Naive thymus-derived CD8-positive, alpha-beta T cell (primary cell): ENCODE results near the gene PCDHB13. TPM values are rescaled to one million over a fixed set of nuclear protein-coding genes. Genes with fewer than 3 reads are reported as not detected.
"Not testable (repeated sequence)": the region's sequence is repeated elsewhere in the genome, so short reads cannot be mapped to it uniquely, and the experiment has no call there.

Source experiments
- ATAC-seq, 2 donors: fragments of 150-1000 bp; cut with Tn5 transposase in 1 of 2; sonication (Bioruptor Pico), chemical (Tn5 transposase) in 1 of 2; 1 replicate in 1 of 2; 2 replicates in 1 of 2; pipeline ENCODE4 v1.10.0; 2021; ENCODE audit warnings: mild to moderate bottlenecking in 2 of 2, moderate library complexity in 2 of 2
- POLR2A ChIA-PET: fragments of 350-600 bp; sonication (Branson Sonifier 250); formaldehyde crosslinking; loops from one replicate; lab custom pipeline; 2021; ENCODE audit warnings: antibody characterized with exemption; lab: Charles Lee
- DNase-seq, 10 donors: peaks; one replicate each; pipeline versions ENCODE4 v3.0.0 to v3.0.0-alpha.2; 2020 to 2022
- H3K27ac Mint-ChIP-seq, 10 donors: one replicate each; pipeline ENCODE4 v1.8.0; 2020 to 2022; ENCODE audit warnings: mild to moderate bottlenecking in 10 of 10, mixed read lengths in 10 of 10, moderate library complexity in 4 of 10, inconsistent platforms in 1 of 10
- H3K27me3 Mint-ChIP-seq, 5 donors: one replicate each; pipeline ENCODE4 v1.8.0; 2021 to 2022; ENCODE audit warnings: mixed read lengths in 5 of 5
- H3K36me3 Mint-ChIP-seq, 3 donors: one replicate each; pipeline ENCODE4 v1.8.0; 2020 to 2022; ENCODE audit warnings: mixed read lengths in 3 of 3, mild to moderate bottlenecking in 2 of 3, inconsistent platforms in 1 of 3
- H3K4me1 Mint-ChIP-seq, 4 donors: one replicate each; pipeline ENCODE4 v1.8.0; 2021 to 2022; ENCODE audit warnings: mixed read lengths in 4 of 4
- H3K4me3 Mint-ChIP-seq, 10 donors: one replicate each; pipeline ENCODE4 v1.8.0; 2020 to 2022; ENCODE audit warnings: mild to moderate bottlenecking in 10 of 10, mixed read lengths in 10 of 10, moderate library complexity in 6 of 10, inconsistent platforms in 1 of 10
- H3K9me3 Mint-ChIP-seq, 9 donors: one replicate each; pipeline ENCODE4 v1.8.0; 2020 to 2022; ENCODE audit warnings: mixed read lengths in 9 of 9, mild to moderate bottlenecking in 3 of 9, inconsistent platforms in 1 of 9, moderate library complexity in 1 of 9
- polyA plus RNA-seq, 3 donors: library from polyadenylated mRNA; unstranded; fragments of 300-500 nt; fragmentation: Illumina TruSeq; gene quantifications; one replicate each; pipeline ENCODE4 v1.2.3, GENCODE V29; 2021
- total RNA-seq, 8 experiments: library from RNA in 2 of 8; stranded (reverse) in 2 of 8; gene quantifications; one replicate each; pipeline ENCODE4 v1.2.3 and lab custom pipeline; 2021 to 2026

The PCDHB13 gene
- total and polyA plus RNA-seq, 5 experiments from 2014 or later: not detected

DNA sequence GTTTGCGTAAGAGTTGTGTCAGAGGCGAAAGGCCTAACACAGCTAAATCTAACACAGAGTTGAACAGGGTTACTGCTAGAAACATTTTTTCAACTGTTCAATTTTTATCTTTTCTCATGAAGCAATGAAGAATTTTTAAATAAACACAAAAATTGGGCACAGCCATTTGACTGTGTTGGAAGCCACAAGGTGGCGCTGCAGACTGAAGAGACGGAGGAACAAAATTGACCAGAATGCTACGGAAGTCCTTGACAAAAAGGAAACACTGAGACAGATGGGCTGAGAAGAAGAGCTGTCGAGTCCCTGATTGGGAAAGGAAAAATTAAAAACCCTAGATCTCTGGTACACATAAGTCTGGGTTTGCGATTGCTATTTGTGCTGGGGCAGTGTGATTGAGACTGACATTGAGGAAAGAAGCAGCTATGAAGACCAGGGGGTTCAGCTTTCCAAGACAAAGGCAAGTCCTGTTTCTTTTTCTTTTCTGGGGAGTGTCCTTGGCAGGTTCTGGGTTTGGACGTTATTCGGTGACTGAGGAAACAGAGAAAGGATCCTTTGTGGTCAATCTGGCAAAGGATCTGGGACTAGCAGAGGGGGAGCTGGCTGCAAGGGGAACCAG lies 26.7 kb upstream of the PCDHB13 start, which contains the start of gene PCDHB9:
TSS of gene PCDHB9 (plus strand) at position 265 of the 616 bp plus-strand sequence. CDS start at position 423, 158 bp downstream.
- DNase-seq (peak in 3 of 10 donors; percentile 6 to 22 (median 17)), ATAC-seq (no peak)
- Mint-ChIP-seq H3K36me3 (peaks cover 22 to 53% (median 25%) of the 10 kb centered on the region in 3 donors), H3K4me1 (peaks cover 2 to 11% (median 4%) of the 10 kb centered on the region in 4 donors), H3K4me3 (peak within 1 kb of the TSS in 8 of 10 donors; percentile 12 to 56 (median 34)), H3K27ac (peak within 1 kb of the TSS in 1 of 10 donors; percentile 6), H3K27me3 (peaks cover 44 to 82% (median 67%) of the 10 kb centered on the region in 5 donors), H3K9me3 (peaks cover 6 to 71% (median 50%) of the 10 kb centered on the region in 9 donors)
- POLR2A ChIA-PET: no interaction called here

DNA sequence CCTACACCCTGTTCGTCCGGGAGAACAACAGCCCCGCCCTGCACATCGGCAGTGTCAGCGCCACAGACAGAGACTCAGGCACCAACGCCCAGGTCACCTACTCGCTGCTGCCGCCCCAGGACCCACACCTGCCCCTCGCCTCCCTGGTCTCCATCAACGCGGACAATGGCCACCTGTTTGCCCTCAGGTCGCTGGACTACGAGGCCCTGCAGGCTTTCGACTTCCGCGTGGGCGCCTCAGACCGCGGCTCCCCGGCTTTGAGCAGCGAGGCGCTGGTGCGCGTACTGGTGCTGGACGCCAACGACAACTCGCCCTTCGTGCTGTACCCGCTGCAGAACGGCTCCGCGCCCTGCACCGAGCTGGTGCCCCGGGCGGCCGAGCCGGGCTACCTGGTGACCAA lies 25.0 kb upstream of the PCDHB13 start:
- H3K4me3 Mint-ChIP-seq, DNase-seq, H3K27ac Mint-ChIP-seq, ATAC-seq, POLR2A ChIA-PET: not testable (repeated sequence)
- peaks cover 27 to 53% (median 31%) of the 10 kb centered on the region in 3 donors for H3K36me3 Mint-ChIP-seq
- H3K9me3 Mint-ChIP-seq: peaks cover 6 to 71% (median 40%) of the 10 kb centered on the region in 9 donors
- peaks cover 2 to 11% (median 4%) of the 10 kb centered on the region in 4 donors for H3K4me1 Mint-ChIP-seq
- H3K27me3 Mint-ChIP-seq: peaks cover 43 to 82% (median 59%) of the 10 kb centered on the region in 5 donors

DNA sequence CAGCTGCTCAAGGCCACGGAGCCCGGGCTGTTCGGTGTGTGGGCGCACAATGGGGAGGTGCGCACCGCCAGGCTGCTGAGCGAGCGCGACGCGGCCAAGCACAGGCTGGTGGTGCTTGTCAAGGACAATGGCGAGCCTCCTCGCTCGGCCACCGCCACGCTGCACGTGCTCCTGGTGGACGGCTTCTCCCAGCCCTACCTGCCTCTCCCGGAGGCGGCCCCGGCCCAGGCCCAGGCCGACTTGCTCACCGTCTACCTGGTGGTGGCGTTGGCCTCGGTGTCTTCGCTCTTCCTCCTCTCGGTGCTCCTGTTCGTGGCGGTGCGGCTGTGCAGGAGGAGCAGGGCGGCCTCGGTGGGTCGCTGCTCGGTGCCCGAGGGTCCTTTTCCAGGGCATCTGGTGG lies 24.6 kb upstream of the PCDHB13 start:
- Mint-ChIP-seq H3K36me3 (peaks cover 27 to 53% (median 31%) of the 10 kb centered on the region in 3 donors), H3K27me3 (peaks cover 43 to 84% (median 59%) of the 10 kb centered on the region in 5 donors), H3K4me1 (peaks cover 2 to 11% (median 4%) of the 10 kb centered on the region in 4 donors), H3K9me3 (peaks cover 6 to 70% (median 40%) of the 10 kb centered on the region in 9 donors)
- ATAC-seq, POLR2A ChIA-PET, H3K27ac Mint-ChIP-seq, DNase-seq, H3K4me3 Mint-ChIP-seq: not testable (repeated sequence)

DNA sequence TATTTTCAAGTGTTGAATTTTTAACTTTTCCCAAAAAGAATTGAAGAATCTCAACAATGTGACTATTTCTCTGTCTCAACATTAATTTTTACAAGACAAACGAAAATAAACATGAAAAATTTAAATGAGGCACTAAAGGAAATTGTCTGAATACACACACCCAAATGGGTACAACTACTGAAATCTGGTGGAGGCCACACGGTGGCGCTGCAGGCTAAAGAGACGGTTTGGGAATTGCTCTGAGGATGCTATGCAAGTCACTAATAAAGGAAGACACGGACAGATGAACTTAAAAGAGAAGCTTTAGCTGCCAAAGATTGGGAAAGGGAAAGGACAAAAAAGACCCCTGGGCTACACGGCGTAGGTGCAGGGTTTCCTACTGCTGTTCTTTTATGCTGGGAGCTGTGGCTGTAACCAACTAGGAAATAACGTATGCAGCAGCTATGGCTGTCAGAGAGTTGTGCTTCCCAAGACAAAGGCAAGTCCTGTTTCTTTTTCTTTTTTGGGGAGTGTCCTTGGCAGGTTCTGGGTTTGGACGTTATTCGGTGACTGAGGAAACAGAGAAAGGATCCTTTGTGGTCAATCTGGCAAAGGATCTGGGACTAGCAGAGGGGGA lies 21.5 kb upstream of the PCDHB13 start, which contains the start of gene PCDHB10:
TSS of gene PCDHB10 (plus strand) at position 244 of the 616 bp plus-strand sequence. CDS start at position 444, 200 bp downstream.
- peaks cover 6 to 82% (median 40%) of the 10 kb centered on the region in 9 donors for H3K9me3 Mint-ChIP-seq
- peaks cover 29 to 68% (median 45%) of the 10 kb centered on the region in 5 donors for H3K27me3 Mint-ChIP-seq
- ATAC-seq (no peak), DNase-seq (no peak)
- peaks cover 23 to 54% (median 26%) of the 10 kb centered on the region in 3 donors for H3K36me3 Mint-ChIP-seq
- H3K27ac Mint-ChIP-seq: no peak within 1 kb of the TSS
- POLR2A ChIA-PET: no interaction called here
- H3K4me3 Mint-ChIP-seq: no peak within 1 kb of the TSS
- peaks cover 0 to 5% (median under 1%) of the 10 kb centered on the region in 4 donors for H3K4me1 Mint-ChIP-seq

DNA sequence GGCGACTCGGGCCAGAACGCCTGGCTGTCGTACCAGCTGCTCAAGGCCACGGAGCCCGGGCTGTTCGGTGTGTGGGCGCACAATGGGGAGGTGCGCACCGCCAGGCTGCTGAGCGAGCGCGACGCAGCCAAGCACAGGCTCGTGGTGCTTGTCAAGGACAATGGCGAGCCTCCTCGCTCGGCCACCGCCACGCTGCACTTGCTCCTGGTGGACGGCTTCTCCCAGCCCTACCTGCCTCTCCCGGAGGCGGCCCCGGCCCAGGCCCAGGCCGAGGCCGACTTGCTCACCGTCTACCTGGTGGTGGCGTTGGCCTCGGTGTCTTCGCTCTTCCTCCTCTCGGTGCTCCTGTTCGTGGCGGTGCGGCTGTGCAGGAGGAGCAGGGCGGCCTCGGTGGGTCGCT lies 19.4 kb upstream of the PCDHB13 start:
- H3K4me1 Mint-ChIP-seq, H3K27ac Mint-ChIP-seq, ATAC-seq, DNase-seq, H3K4me3 Mint-ChIP-seq, POLR2A ChIA-PET: not testable (repeated sequence)
- H3K9me3 Mint-ChIP-seq: peaks cover 7 to 88% (median 56%) of the 10 kb centered on the region in 9 donors
- H3K36me3 Mint-ChIP-seq: peaks cover 18 to 63% (median 22%) of the 10 kb centered on the region in 3 donors
- H3K27me3 Mint-ChIP-seq: peaks cover 26 to 75% (median 41%) of the 10 kb centered on the region in 5 donors

DNA sequence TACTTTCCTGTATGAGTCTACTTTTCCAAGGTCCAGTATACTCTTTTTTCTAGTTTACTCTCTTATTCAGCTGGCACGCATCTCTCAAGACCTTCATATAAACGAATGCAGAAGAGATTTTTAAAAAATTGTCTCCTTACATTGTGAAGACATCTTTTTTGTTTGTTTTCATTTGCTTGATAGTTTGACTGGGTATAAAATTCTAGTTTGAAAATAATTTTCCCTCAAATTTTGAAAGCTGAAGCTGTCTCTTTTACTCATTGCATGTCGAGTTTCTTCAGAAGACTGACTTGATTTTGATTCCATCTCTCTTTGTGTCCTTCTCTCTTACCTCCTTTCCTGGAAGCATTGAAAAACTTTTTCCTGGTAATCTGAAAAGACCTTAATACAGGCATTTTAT lies 17.4 kb upstream of the PCDHB13 start:
- Mint-ChIP-seq H3K36me3 (peaks cover 15 to 76% (median 18%) of the 10 kb centered on the region in 3 donors), H3K4me3 (no peak overlapping the region), H3K9me3 (peaks cover 7 to 87% (median 64%) of the 10 kb centered on the region in 9 donors), H3K27me3 (peaks cover 26 to 75% (median 54%) of the 10 kb centered on the region in 5 donors), H3K4me1 (no peaks in the 10 kb centered on the region), H3K27ac (no peak overlapping the region)
- POLR2A ChIA-PET: no interaction called here
- ATAC-seq: no peak
- DNase-seq: no peak

DNA sequence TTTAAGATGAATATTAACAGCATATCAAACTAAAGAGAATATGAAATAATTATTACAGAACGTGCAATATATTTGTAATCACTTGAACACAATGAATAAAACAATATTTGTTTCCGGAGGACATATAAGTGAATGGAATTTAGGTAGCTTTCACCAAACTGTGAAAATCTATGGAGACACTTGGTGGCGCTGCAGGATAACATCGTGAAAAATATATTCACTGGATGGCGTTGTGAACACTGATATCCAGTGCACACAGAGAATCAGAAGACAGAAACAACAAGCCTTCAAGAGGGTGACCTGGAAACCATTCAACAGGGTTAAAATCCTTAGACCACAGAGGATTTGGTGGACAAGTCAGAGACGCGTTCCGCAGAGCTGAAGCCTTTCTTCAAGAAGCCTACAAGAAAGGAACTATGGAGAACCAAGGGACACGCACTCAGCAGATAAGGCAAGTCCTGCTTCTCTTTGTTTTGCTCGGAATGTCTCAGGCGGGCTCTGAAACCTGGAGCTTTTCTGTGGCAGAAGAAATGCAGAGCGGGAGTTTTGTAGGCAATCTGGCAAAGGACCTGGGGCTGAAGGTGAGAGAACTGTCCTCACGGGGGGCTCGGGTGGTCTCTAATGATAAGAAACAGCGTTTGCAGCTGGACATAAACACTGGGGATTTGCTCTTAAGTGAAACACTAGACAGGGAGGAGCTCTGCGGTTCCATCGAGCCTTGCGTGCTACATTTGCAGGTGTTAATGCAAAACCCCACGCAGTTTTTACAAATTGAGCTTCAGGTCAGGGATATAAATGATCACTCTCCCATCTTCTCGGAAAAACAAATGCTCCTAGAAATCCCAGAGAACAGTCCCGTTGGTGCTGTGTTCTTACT lies 14.1 kb upstream of the PCDHB13 start, which contains the start of gene PCDHB11:
TSS of gene PCDHB11 (plus strand) at position 269 of the 877 bp plus-strand sequence. CDS start at position 417, 148 bp downstream.
- Mint-ChIP-seq H3K4me3 (no peak within 1 kb of the TSS), H3K27ac (peak within 1 kb of the TSS in 1 of 10 donors; percentile 40), H3K36me3 (peaks cover 5 to 54% (median 9%) of the 10 kb centered on the region in 3 donors), H3K4me1 (no peaks in the 10 kb centered on the region), H3K9me3 (peaks cover 5 to 87% (median 52%) of the 10 kb centered on the region in 9 donors), H3K27me3 (peaks cover 13 to 75% (median 44%) of the 10 kb centered on the region in 5 donors)
- POLR2A ChIA-PET: no interaction called here
- no peak for ATAC-seq
- no peak for DNase-seq

DNA sequence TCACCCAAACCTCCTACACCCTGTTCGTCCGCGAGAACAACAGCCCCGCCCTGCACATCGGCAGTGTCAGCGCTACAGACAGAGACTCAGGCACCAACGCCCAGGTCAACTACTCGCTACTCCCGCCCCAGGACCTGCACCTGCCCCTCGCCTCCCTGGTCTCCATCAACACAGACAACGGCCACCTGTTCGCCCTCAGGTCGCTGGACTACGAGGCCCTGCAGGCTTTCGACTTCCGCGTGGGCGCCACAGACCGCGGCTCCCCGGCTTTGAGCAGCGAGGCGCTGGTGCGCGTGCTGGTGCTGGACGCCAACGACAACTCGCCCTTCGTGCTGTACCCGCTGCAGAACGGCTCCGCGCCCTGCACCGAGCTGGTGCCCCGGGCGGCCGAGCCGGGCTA lies 12.6 kb upstream of the PCDHB13 start:
- Mint-ChIP-seq H3K9me3 (peaks cover 5 to 76% (median 45%) of the 10 kb centered on the region in 9 donors), H3K36me3 (peaks cover 5 to 45% (median 9%) of the 10 kb centered on the region in 3 donors), H3K27me3 (peaks cover 15 to 87% (median 49%) of the 10 kb centered on the region in 5 donors)
- H3K27ac Mint-ChIP-seq, ATAC-seq, H3K4me3 Mint-ChIP-seq, H3K4me1 Mint-ChIP-seq, POLR2A ChIA-PET, DNase-seq: not testable (repeated sequence)

DNA sequence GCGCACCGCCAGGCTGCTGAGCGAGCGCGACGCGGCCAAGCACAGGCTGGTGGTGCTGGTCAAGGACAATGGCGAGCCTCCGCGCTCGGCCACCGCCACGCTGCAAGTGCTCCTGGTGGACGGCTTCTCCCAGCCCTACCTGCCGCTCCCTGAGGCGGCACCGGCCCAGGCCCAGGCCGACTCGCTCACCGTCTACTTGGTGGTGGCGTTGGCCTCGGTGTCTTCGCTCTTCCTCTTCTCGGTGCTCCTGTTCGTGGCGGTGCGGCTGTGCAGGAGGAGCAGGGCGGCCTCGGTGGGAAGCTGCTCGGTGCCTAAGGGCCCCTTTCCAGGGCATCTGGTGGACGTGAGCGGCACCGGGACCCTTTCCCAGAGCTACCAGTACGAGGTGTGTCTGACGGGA lies 12.1 kb upstream of the PCDHB13 start:
- H3K4me3 Mint-ChIP-seq, POLR2A ChIA-PET: not testable (repeated sequence)

DNA sequence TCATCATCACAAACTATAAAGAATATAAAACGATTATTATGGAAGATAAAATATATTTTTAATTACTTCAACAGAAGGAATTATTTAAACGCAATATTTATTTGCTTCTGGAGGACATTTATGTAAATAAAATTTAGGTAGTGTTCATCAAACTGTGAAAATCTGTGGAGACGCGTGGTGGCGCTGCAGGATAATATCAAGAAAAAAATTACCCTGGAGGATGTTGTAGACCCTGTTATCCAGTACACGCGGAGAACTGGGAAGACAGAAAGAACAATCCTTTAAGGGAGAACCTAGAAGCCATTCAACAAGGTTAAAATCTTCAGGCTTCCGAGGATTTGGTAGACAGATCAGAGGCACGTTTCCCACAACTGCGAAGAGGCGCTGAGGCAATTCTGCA lies 5.2 kb upstream of the PCDHB13 start, which contains the start of gene PCDHB12:
TSS of gene PCDHB12 (plus strand) at position 242 of the 400 bp plus-strand sequence. CDS start 189 bp downstream, outside the sequence.
- Mint-ChIP-seq H3K4me3 (no peak within 1 kb of the TSS), H3K36me3 (peaks cover 8 to 17% (median 14%) of the 10 kb centered on the region in 3 donors), H3K4me1 (peaks cover 0 to under 1% (median 0%) of the 10 kb centered on the region in 4 donors), H3K9me3 (peaks cover 0 to 44% (median 9%) of the 10 kb centered on the region in 9 donors), H3K27ac (no peak within 1 kb of the TSS), H3K27me3 (peaks cover 24 to 87% (median 55%) of the 10 kb centered on the region in 5 donors)
- DNase-seq (no peak), ATAC-seq (no peak)
- POLR2A ChIA-PET: no interaction called here

More for the DNA sequence above, 12.1 kb upstream of the PCDHB13 start:
- H3K27ac Mint-ChIP-seq, H3K4me1 Mint-ChIP-seq, ATAC-seq, DNase-seq: not testable (repeated sequence)
- peaks cover 19 to 87% (median 48%) of the 10 kb centered on the region in 5 donors for H3K27me3 Mint-ChIP-seq
- H3K36me3 Mint-ChIP-seq: peaks cover 5 to 40% (median 9%) of the 10 kb centered on the region in 3 donors
- H3K9me3 Mint-ChIP-seq: peaks cover 4 to 71% (median 40%) of the 10 kb centered on the region in 9 donors

DNA sequence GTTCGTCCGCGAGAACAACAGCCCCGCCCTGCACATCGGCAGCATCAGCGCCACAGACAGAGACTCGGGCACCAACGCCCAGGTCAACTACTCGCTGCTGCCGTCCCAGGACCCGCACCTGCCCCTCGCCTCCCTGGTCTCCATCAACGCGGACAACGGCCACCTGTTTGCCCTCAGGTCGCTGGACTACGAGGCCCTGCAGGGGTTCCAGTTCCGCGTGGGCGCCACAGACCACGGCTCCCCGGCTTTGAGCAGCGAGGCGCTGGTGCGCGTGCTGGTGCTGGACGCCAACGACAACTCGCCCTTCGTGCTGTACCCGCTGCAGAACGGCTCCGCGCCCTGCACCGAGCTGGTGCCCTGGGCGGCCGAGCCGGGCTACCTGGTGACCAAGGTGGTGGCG lies 3.4 kb upstream of the PCDHB13 start:
- ATAC-seq, DNase-seq, H3K4me1 Mint-ChIP-seq, POLR2A ChIA-PET, H3K4me3 Mint-ChIP-seq, H3K27ac Mint-ChIP-seq: not testable (repeated sequence)
- peaks cover 0 to 49% (median 13%) of the 10 kb centered on the region in 9 donors for H3K9me3 Mint-ChIP-seq
- H3K27me3 Mint-ChIP-seq: peaks cover 31 to 89% (median 62%) of the 10 kb centered on the region in 5 donors
- peaks cover 14 to 28% (median 15%) of the 10 kb centered on the region in 3 donors for H3K36me3 Mint-ChIP-seq
